OCI-LY7 (cell line): ENCODE data around the gene SUMO4. TPM values are rescaled to one million over a fixed set of nuclear protein-coding genes. Genes with fewer than 3 reads are reported as not detected.

Experiments
- BruUV-seq: library from RNA; stranded (reverse); fragments of 400-500 nt; replicated peaks from 2 replicates; lab custom pipeline; 2021; lab: Mats Ljungman, UMichigan
- CTCF ChIA-PET: fragments of 300-600 bp; sonication (Branson Sonifier 250); formaldehyde crosslinking; loops from one replicate; lab custom pipeline; 2022; ENCODE audit warnings: antibody characterized with exemption; ENCODE audit not compliant: unreplicated experiment; lab: Charles Lee
- POLR2A ChIA-PET: fragments of 300-600 bp; sonication (Branson Sonifier 250); formaldehyde crosslinking; loops from one replicate; lab custom pipeline; 2022; ENCODE audit warnings: antibody characterized with exemption; lab: Charles Lee
- DNase-seq: peaks from one replicate; pipeline ENCODE4 v3.0.0-alpha.2; 2015; ENCODE audit warnings: low spot score
- H2AFZ ChIP-seq: fragments of 200-600 bp; sonication (generic), shearing (Covaris generic); 2 replicates; pipeline ENCODE4 v1.6.1; 2014; ENCODE audit warnings: mild to moderate bottlenecking, antibody characterized with exemption, low read length, moderate library complexity
- H3K27ac ChIP-seq: fragments of 200-600 bp; sonication (generic); 2 replicates; pipeline ENCODE4 v1.5.1; 2014; ENCODE audit warnings: mixed run types, low read depth, mild to moderate bottlenecking, moderate library complexity, low read length, inconsistent platforms; ENCODE audit not compliant: poor library complexity, severe bottlenecking
- H3K36me3 ChIP-seq: fragments of 200-600 bp; sonication (generic); 2 replicates; pipeline ENCODE4 v1.6.1; 2014; ENCODE audit warnings: mild to moderate bottlenecking, antibody characterized with exemption, low read length, moderate library complexity, mixed read lengths; ENCODE audit not compliant: insufficient read depth
- H3K4me1 ChIP-seq: fragments of 200-600 bp; sonication (generic); 2 replicates; pipeline ENCODE4 v1.5.1; 2014; ENCODE audit warnings: mild to moderate bottlenecking, low read length; ENCODE audit not compliant: insufficient read depth, poor library complexity, severe bottlenecking
- H3K4me2 ChIP-seq: fragments of 200-600 bp; sonication (generic); 2 replicates; pipeline ENCODE4 v1.6.1; 2014; ENCODE audit warnings: mild to moderate bottlenecking, low read length
- H3K4me3 ChIP-seq: fragments of 200-600 bp; sonication (generic); 2 replicates; pipeline ENCODE4 v1.5.1; 2014; ENCODE audit warnings: mild to moderate bottlenecking, low read depth, low read length; ENCODE audit not compliant: poor library complexity, severe bottlenecking
- H3K79me2 ChIP-seq: fragments of 200-600 bp; sonication (generic); 2 replicates; pipeline ENCODE4 v1.6.1; 2016; ENCODE audit warnings: low read depth, mild to moderate bottlenecking, low read length, moderate library complexity, mixed read lengths; ENCODE audit not compliant: insufficient read depth
- H3K9me2 ChIP-seq: fragments of 200-600 bp; sonication (generic); 2 replicates; pipeline ENCODE4 v1.6.1; 2016; ENCODE audit warnings: mild to moderate bottlenecking, low read length, mixed read lengths; ENCODE audit not compliant: insufficient read depth
- H3K9me3 ChIP-seq: fragments of 200-600 bp; sonication (generic); 2 replicates; pipeline ENCODE4 v1.6.1; 2014; ENCODE audit warnings: mild to moderate bottlenecking, mixed run types, low read length, mixed read lengths
- H4K20me1 ChIP-seq: fragments of 200-600 bp; sonication (generic); 2 replicates; pipeline ENCODE4 v1.6.1; 2014; ENCODE audit warnings: mild to moderate bottlenecking, antibody characterized with exemption, low read length, moderate library complexity, mixed read lengths; ENCODE audit not compliant: insufficient read depth
- EZH2phosphoT487 ChIP-seq: fragments of 200-600 bp; sonication (generic); IDR thresholded peaks from 2 replicates; pipeline ENCODE4 v1.6.1; 2018; ENCODE audit warnings: low read depth, borderline replicate concordance, mild to moderate bottlenecking, mixed run types, antibody characterized with exemption, low read length, moderate library complexity, mixed read lengths
- intact Hi-C: fragments of 100-400 bp; cut with micrococcal nuclease; formaldehyde crosslinking; loops from one replicate; pipeline ENCODE4 v1.10.0; 2022; ENCODE audit not compliant: unreplicated experiment
- total RNA-seq, 2 experiments: library from RNA; depleted of rRNA in 1 of 2; stranded (reverse); fragments of >200 nt in 1 of 2; shearing (Covaris generic) in 1 of 2; gene quantifications; 2 replicates each; pipeline ENCODE4 v1.2.3, GENCODE V29; 2014 to 2022
- TF ChIP-seq, protein P1 (sequence below): fragments of 200-600 bp; sonication (generic); conservative IDR thresholded peaks from 2 replicates; pipeline ENCODE4 v1.5.1; 2014; ENCODE audit warnings: mild to moderate bottlenecking, antibody characterized with exemption, low read length, moderate library complexity, mixed read lengths

Gene SUMO4
- total RNA-seq, 2 experiments from 2014 or later: 3.2 to 3.6 TPM

DNA sequence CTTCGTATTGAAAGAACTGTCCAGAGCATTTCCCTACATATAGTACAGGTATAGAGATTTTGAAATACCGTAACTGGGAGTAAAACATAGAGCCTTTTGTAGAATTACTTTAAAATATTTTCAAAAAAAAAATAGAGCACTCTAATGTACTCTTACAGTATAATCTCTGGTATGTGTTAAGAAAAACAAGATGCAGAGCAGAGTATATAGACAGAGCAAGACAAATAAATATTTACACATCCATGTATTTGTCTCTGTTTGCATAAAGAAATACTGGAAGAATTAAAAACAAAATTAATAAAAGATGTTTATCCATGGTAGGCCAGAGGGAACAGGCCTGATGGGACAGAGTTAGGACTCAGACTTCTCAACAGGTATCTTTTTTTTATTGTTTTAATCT is 28.0 kb upstream of the SUMO4 start:
- intact Hi-C loops: no loop called here
- Histone ChIP-seq H3K4me3 (no peak overlapping the region), H3K9me3 (no peaks in the 10 kb centered on the region), H4K20me1 (peaks cover 10% of the 10 kb centered on the region), H3K79me2 (peaks cover 38% of the 10 kb centered on the region; the same call in 1 of the 2 replicates), H2AFZ (no peak overlapping the region), H3K4me1 (peaks cover 42% of the 10 kb centered on the region), H3K27ac (no peak overlapping the region), H3K36me3 (peaks cover 35% of the 10 kb centered on the region), H3K4me2 (no peak overlapping the region), H3K9me2 (no peaks in the 10 kb centered on the region)
- DNase-seq: no peak
- ChIA-PET POLR2A (interaction anchor here (0.6 to 3.0 kb wide), 4 partner anchors 9 to 1014 kb away, joined by 3 to 9 read pairs (median 5); no protein-coding TSS in a partner anchor), CTCF (no interaction called here)
- BruUV-seq: TSS peak; percentile 11
- TF ChIP-seq, protein P1, sequence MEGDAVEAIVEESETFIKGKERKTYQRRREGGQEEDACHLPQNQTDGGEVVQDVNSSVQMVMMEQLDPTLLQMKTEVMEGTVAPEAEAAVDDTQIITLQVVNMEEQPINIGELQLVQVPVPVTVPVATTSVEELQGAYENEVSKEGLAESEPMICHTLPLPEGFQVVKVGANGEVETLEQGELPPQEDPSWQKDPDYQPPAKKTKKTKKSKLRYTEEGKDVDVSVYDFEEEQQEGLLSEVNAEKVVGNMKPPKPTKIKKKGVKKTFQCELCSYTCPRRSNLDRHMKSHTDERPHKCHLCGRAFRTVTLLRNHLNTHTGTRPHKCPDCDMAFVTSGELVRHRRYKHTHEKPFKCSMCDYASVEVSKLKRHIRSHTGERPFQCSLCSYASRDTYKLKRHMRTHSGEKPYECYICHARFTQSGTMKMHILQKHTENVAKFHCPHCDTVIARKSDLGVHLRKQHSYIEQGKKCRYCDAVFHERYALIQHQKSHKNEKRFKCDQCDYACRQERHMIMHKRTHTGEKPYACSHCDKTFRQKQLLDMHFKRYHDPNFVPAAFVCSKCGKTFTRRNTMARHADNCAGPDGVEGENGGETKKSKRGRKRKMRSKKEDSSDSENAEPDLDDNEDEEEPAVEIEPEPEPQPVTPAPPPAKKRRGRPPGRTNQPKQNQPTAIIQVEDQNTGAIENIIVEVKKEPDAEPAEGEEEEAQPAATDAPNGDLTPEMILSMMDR: no peak
- no peak for TF ChIP-seq EZH2phosphoT487

DNA sequence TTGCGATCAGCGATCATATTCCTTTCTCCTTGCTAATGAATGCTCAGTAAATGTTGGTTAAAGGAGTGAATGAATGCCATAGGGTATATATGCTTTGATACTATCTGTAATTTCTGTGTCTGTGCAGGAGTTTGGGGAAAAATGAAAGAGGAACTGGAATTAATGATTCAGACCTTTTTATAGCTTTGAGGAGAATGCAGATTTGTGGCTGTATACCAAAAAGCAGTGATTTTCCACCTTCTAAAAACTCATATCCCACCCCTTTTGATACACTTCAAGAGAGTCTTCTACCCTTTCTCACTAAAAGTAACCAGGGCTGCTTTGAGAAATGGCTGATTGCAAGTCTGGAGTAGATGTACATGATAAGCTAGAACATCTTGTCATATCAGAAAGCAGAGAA is 26.6 kb upstream of the SUMO4 start:
- H3K9me3 ChIP-seq: no peaks in the 10 kb centered on the region
- peaks cover 45% of the 10 kb centered on the region for H3K36me3 ChIP-seq
- no peak overlapping the region for H2AFZ ChIP-seq
- H3K27ac ChIP-seq: no peak overlapping the region
- no peaks in the 10 kb centered on the region for H3K9me2 ChIP-seq
- DNase-seq: no peak
- no TSS peak for BruUV-seq
- peaks cover 25% of the 10 kb centered on the region; the same call in 1 of the 2 replicates for H3K79me2 ChIP-seq
- peak overlapping the region; percentile 1; the same call in 1 of the 2 replicates for H3K4me2 ChIP-seq
- no peak overlapping the region for H3K4me3 ChIP-seq
- peaks cover 10% of the 10 kb centered on the region; the same call in 1 of the 2 replicates for H4K20me1 ChIP-seq
- H3K4me1 ChIP-seq: peaks cover 42% of the 10 kb centered on the region
- ChIA-PET POLR2A (interaction anchor here (0.6 kb wide), 1 partner anchor 9 kb away, joined by 3 read pairs; no protein-coding TSS in a partner anchor), CTCF (no interaction called here)
- TF ChIP-seq, protein P1: no peak
- TF ChIP-seq EZH2phosphoT487: no peak
- intact Hi-C loops: no loop called here

DNA sequence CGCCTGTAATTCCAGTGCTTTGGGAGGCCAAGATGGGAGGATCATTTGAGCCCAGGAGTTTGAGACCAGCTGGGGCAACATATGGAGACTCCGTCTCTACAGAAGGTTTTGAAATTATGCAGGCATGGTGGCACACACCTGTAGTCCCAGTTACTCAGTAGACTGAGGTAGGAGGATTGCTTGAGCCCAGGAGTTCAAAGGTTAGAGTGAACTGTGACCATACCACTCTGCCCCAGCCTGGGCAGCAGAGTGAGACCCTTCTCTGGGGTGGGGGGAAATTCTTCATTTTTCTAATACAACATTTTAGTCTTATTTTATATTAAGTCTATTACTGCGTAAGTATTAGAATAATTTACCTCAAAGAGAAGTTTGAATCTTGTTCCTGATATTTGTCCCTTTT is 20.1 kb upstream of the SUMO4 start:
- ChIA-PET CTCF (no interaction called here), POLR2A (no interaction called here)
- H3K9me3 ChIP-seq: no peaks in the 10 kb centered on the region
- no TSS peak for BruUV-seq
- peaks cover 71% of the 10 kb centered on the region for H3K36me3 ChIP-seq
- peaks cover 8% of the 10 kb centered on the region; the same call in 1 of the 2 replicates for H3K79me2 ChIP-seq
- DNase-seq: no peak
- H3K4me1 ChIP-seq: no peaks in the 10 kb centered on the region
- H2AFZ ChIP-seq: no peak overlapping the region
- no peak overlapping the region for H3K4me3 ChIP-seq
- H3K27ac ChIP-seq: no peak overlapping the region
- intact Hi-C loops: no loop called here
- H3K9me2 ChIP-seq: no peaks in the 10 kb centered on the region
- H4K20me1 ChIP-seq: no peaks in the 10 kb centered on the region
- no peak overlapping the region for H3K4me2 ChIP-seq
- TF ChIP-seq, protein P1: no peak
- TF ChIP-seq EZH2phosphoT487: no peak
